Chondrocyte (in vitro differentiated cells): ENCODE data around the gene ESPN. TPM values are rescaled to one million over a fixed set of nuclear protein-coding genes. Genes with fewer than 3 reads are reported as not detected.

Experiments
- DNase-seq: peaks from one replicate; pipeline ENCODE4 v3.0.0; 2021; ENCODE audit warnings: mixed read lengths, low spot score
- H3K27ac Mint-ChIP-seq: one replicate; pipeline ENCODE4 v1.8.0; 2021; ENCODE audit warnings: mild to moderate bottlenecking, moderate library complexity, mixed read lengths; ENCODE audit not compliant: unreplicated experiment
- H3K27me3 Mint-ChIP-seq: 2 replicates; pipeline ENCODE4 v1.8.0; 2021; ENCODE audit warnings: low read depth, mixed read lengths
- H3K36me3 Mint-ChIP-seq: 2 replicates; pipeline ENCODE4 v1.8.0; 2021; ENCODE audit warnings: low read depth, mixed read lengths
- H3K4me1 Mint-ChIP-seq: 2 replicates; pipeline ENCODE4 v1.8.0; 2021; ENCODE audit warnings: low read depth, mild to moderate bottlenecking, mixed read lengths
- H3K4me3 Mint-ChIP-seq: one replicate; pipeline ENCODE4 v1.8.0; 2021; ENCODE audit warnings: mild to moderate bottlenecking, moderate library complexity, mixed read lengths; ENCODE audit not compliant: unreplicated experiment
- H3K9me3 Mint-ChIP-seq: 2 replicates; pipeline ENCODE4 v1.8.0; 2021; ENCODE audit warnings: low read depth, mixed read lengths
- total RNA-seq: library from RNA; stranded (reverse); gene quantifications from 3 replicates; pipeline ENCODE4 v1.2.1, GENCODE V29; 2021
- TF ChIP-seq, protein P1 (sequence below): fragments of 200-600 bp; sonication (generic); IDR thresholded peaks from 2 replicates; pipeline ENCODE4 v1.5.0; 2021; ENCODE audit warnings: antibody characterized with exemption, mild to moderate bottlenecking, moderate library complexity

The ESPN gene
- total RNA-seq, 1 donor from 2014 or later = 0.57 TPM

DNA sequence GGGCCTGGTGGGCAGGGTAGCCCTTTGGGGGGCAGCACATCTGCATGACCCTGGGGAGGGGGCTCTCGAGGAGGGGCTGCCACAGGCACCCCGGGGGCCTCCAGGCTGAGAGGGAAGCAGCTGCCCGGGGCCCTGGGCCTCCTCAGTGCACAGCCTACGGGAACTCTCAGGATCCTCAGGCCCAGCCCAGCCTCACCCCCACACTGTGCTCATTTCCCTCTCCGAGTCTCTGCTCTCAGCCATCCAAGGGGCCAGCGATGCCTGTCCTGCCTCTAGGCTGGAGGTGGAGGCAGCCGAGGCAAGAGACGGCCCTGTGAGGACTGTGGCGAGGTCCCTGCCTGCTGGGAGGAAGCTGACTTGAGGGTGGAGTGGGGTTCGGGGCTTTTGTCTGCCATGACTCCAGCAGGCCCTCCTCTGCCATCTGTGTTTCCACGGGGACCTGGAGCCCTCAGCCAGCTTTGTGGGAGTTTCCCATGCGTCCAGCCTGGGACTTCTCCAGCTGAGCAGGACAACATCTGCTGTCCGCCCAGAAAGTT lies 74.1 kb downstream of the ESPN start:
- TF ChIP-seq, protein P1, sequence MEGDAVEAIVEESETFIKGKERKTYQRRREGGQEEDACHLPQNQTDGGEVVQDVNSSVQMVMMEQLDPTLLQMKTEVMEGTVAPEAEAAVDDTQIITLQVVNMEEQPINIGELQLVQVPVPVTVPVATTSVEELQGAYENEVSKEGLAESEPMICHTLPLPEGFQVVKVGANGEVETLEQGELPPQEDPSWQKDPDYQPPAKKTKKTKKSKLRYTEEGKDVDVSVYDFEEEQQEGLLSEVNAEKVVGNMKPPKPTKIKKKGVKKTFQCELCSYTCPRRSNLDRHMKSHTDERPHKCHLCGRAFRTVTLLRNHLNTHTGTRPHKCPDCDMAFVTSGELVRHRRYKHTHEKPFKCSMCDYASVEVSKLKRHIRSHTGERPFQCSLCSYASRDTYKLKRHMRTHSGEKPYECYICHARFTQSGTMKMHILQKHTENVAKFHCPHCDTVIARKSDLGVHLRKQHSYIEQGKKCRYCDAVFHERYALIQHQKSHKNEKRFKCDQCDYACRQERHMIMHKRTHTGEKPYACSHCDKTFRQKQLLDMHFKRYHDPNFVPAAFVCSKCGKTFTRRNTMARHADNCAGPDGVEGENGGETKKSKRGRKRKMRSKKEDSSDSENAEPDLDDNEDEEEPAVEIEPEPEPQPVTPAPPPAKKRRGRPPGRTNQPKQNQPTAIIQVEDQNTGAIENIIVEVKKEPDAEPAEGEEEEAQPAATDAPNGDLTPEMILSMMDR = no peak
- H3K27ac Mint-ChIP-seq = no peak overlapping the region
- H3K36me3 Mint-ChIP-seq = no peaks in the 10 kb centered on the region
- peaks cover 57% of the 10 kb centered on the region for H3K4me1 Mint-ChIP-seq
- DNase-seq = peak; percentile 85
- H3K27me3 Mint-ChIP-seq = no peaks in the 10 kb centered on the region
- H3K4me3 Mint-ChIP-seq = no peak overlapping the region
- no peaks in the 10 kb centered on the region for H3K9me3 Mint-ChIP-seq

DNA sequence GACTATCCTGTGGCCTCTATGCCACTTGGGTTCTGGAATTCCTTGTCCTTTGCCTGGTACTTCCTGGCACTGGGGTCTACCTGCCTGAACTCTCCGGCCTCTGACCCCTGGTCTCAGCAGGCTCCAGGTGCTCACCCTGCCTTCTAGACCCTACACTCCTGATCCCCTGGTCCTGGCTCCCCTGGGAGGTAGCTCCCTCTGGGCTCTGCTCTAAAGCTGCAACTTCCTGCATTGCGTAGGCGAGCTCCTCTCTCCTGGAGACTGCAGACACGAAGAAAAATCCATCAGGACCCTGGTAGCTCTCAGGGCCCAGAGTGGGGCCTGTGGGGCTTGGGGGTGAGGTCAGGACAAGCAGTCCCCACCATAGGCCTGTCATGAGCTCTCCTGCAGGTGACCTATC lies 74.7 kb downstream of the ESPN start:
- H3K27ac Mint-ChIP-seq = peak overlapping the region; percentile 8
- peaks cover 57% of the 10 kb centered on the region for H3K4me1 Mint-ChIP-seq
- TF ChIP-seq, protein P1 = no peak
- DNase-seq = no peak
- H3K9me3 Mint-ChIP-seq = no peaks in the 10 kb centered on the region
- H3K4me3 Mint-ChIP-seq = no peak overlapping the region
- no peaks in the 10 kb centered on the region for H3K27me3 Mint-ChIP-seq
- H3K36me3 Mint-ChIP-seq = no peaks in the 10 kb centered on the region

DNA sequence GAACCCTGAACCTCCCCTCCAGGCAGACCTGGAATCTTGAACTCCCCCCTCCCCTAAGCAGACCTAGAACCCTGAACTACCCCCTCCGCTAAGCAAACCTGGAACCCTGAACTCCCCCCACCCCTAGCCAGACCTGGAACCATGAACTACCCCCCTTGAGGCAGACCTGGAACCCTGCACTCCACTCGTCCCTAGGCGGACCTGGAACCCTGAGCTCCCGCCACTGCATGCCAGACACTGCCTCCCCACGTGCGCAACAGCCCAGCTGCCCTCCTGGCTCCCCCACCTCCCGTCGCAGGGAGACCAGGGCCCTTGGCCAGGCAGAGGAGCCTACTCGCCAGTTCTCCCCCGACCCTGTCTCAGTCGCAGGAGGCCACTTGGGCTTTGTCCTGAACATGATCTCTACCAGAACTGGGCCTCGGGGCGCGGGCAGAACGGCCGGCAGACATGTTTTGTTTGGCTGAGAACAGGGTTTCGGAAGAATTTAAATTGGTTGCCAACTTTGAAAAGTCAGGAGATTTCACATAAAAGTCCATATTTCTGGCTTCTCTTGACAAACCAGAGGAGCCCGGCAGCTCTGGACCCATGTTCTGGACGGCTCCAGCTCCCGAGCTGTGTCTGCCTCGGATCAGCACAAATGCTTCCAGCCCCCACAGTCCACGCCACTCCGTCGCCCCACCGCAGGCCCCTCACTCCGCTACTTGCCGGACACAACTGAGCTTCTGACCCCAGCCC lies 76.1 kb downstream of the ESPN start:
- peak overlapping the region; percentile 5 for H3K4me3 Mint-ChIP-seq
- no peaks in the 10 kb centered on the region for H3K9me3 Mint-ChIP-seq
- TF ChIP-seq, protein P1 = no peak
- H3K4me1 Mint-ChIP-seq = peaks cover 54% of the 10 kb centered on the region
- peak; percentile 92 for DNase-seq
- H3K27ac Mint-ChIP-seq = peak overlapping the region; percentile 87
- H3K27me3 Mint-ChIP-seq = no peaks in the 10 kb centered on the region
- no peaks in the 10 kb centered on the region for H3K36me3 Mint-ChIP-seq

DNA sequence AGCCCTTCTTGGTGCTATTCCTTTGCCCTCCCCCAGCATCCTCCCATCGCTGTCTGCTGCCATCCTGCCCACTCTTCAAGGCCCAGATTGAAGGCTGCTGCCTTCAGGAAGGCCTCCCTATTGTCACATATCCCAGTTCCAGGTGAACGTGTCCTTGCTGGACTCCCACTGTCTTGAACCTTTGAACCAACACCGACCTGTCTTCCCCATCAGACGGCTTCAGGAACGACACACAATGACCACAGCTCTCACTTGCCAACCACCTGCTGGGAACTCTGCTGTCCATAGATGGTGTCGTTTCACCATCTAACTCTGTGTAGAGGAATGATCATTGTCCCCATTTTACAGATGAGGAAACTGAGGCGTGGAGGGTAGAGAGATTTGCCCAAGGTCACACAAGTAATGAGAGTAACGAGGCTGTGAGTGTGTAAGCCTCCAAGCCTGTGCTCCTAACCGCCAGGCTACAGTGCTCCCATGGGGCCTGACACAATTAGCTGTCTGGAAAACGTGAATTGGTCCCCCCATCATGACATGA lies 76.8 kb downstream of the ESPN start:
- H3K36me3 Mint-ChIP-seq = no peaks in the 10 kb centered on the region
- H3K9me3 Mint-ChIP-seq = no peaks in the 10 kb centered on the region
- TF ChIP-seq, protein P1 = peak; percentile 50
- peak overlapping the region; percentile 87 for H3K27ac Mint-ChIP-seq
- H3K27me3 Mint-ChIP-seq = no peaks in the 10 kb centered on the region
- H3K4me1 Mint-ChIP-seq = peaks cover 48% of the 10 kb centered on the region
- DNase-seq = no peak
- peak overlapping the region; percentile 5 for H3K4me3 Mint-ChIP-seq

DNA sequence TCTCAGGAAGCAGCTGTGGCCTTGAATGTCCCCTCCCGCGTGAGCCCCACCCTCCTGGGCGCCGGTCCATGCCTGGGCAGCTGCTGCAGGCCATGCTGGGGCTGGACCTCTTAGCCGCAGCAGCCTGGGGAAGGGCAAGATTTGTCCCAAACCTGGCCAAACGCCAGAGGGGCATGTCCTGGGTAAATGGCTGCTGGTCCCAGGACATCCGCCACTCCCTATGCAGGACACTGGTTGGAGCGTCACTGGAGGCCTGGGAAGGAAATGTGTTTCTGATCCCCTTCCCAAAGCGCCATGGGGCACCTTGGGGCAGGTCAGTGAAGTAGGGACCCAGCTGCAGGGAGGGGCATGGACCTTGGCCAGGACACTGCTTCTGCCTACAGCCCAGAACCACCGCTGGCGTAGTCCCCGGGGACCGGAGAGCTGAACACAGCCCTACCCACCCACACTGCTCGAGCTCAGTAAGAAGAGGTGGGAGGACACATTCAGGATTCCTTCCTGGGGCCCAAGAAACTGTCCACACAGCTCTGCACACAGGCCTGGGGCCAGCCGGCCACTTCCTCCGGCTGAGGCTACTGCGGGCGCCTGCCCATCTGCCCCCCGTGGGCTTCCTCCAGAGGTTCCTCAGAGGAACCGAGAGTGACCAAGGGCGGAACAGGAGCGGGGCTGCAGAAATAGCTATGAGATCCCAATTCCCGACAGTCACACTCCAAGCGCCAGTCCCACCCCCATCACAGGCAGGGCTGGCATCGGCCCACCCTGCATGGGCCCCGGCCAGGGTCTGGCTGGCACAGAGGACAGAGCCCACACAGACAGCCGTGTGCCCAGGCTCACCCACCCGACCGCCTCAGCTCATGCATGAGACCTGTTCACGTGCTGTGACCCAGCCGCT lies 77.7 kb downstream of the ESPN start:
- peaks cover 50% of the 10 kb centered on the region for H3K4me1 Mint-ChIP-seq
- no peaks in the 10 kb centered on the region for H3K9me3 Mint-ChIP-seq
- DNase-seq = peak; percentile 87
- no peak overlapping the region for H3K4me3 Mint-ChIP-seq
- H3K36me3 Mint-ChIP-seq = no peaks in the 10 kb centered on the region
- TF ChIP-seq, protein P1 = no peak
- H3K27ac Mint-ChIP-seq = peak overlapping the region; percentile 82
- H3K27me3 Mint-ChIP-seq = no peaks in the 10 kb centered on the region
